ENCODE data around the gene NSD1.

GRCh38 chr5:177130211-177131018 is 3.2 kb upstream of the NSD1 start:
- TF ChIP-seq EP300 (IDR thresholded peaks at IDR 0.05), result no peak
- TF ChIP-seq, protein P1, sequence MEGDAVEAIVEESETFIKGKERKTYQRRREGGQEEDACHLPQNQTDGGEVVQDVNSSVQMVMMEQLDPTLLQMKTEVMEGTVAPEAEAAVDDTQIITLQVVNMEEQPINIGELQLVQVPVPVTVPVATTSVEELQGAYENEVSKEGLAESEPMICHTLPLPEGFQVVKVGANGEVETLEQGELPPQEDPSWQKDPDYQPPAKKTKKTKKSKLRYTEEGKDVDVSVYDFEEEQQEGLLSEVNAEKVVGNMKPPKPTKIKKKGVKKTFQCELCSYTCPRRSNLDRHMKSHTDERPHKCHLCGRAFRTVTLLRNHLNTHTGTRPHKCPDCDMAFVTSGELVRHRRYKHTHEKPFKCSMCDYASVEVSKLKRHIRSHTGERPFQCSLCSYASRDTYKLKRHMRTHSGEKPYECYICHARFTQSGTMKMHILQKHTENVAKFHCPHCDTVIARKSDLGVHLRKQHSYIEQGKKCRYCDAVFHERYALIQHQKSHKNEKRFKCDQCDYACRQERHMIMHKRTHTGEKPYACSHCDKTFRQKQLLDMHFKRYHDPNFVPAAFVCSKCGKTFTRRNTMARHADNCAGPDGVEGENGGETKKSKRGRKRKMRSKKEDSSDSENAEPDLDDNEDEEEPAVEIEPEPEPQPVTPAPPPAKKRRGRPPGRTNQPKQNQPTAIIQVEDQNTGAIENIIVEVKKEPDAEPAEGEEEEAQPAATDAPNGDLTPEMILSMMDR (IDR thresholded peaks at IDR 0.05), result no peak
- no peak for TF ChIP-seq POLR2AphosphoS5 (IDR thresholded peaks at IDR 0.05)

Measured in gastroesophageal sphincter (tissue), 3 donors.